Natural killer cell (primary cell): Measurements from ENCODE around the gene MCRIP2. TPM values are rescaled to one million over a fixed set of nuclear protein-coding genes. Genes with fewer than 3 reads are reported as not detected.

ENCODE experiments used
- ATAC-seq, 3 donors: fragments of 150-1000 bp in 2 of 3; fragments of 200-7000 bp in 1 of 3; cut with Tn5 transposase; 1 replicate in 1 of 3; 2 replicates in 2 of 3; pipeline ENCODE4 v1.10.0; 2021; ENCODE audit warnings: mild to moderate bottlenecking in 2 of 3, moderate library complexity in 2 of 3
- DNase-seq, 2 donors: peaks; one replicate each; pipeline versions ENCODE4 v3.0.0 to v3.0.0-alpha.2; 2013 to 2021; ENCODE audit warnings: mixed read lengths in 1 of 2
- H3K27ac ChIP-seq: one replicate; pipeline ENCODE4 v1.5.1; 2013; ENCODE audit warnings: mild to moderate bottlenecking, low read length
- H3K27me3 ChIP-seq: one replicate; pipeline ENCODE4 v1.6.1; 2013; ENCODE audit warnings: low read length; ENCODE audit not compliant: control insufficient read depth, insufficient read depth
- H3K36me3 ChIP-seq: one replicate; pipeline ENCODE4 v1.6.1; 2013; ENCODE audit warnings: low read length; ENCODE audit not compliant: control insufficient read depth, insufficient read depth
- H3K4me1 ChIP-seq: one replicate; pipeline ENCODE4 v1.6.1; 2013; ENCODE audit warnings: low read length; ENCODE audit not compliant: control insufficient read depth, insufficient read depth
- H3K4me3 ChIP-seq: one replicate; pipeline ENCODE4 v1.5.1; 2013; ENCODE audit warnings: low read length
- H3K9me3 ChIP-seq: one replicate; pipeline ENCODE4 v1.6.1; 2013; ENCODE audit warnings: low read length; ENCODE audit not compliant: control insufficient read depth, insufficient read depth
- H3K27ac Mint-ChIP-seq, 2 donors: one replicate each; pipeline ENCODE4 v1.8.0; 2022; ENCODE audit warnings: mild to moderate bottlenecking in 2 of 2, mixed read lengths in 2 of 2, moderate library complexity in 1 of 2
- H3K27me3 Mint-ChIP-seq, 2 donors: one replicate each; pipeline ENCODE4 v1.8.0; 2022; ENCODE audit warnings: low read depth in 2 of 2, mixed read lengths in 2 of 2
- H3K36me3 Mint-ChIP-seq: one replicate; pipeline ENCODE4 v1.8.0; 2022; ENCODE audit warnings: mixed read lengths
- H3K4me1 Mint-ChIP-seq, 2 donors: one replicate each; pipeline ENCODE4 v1.8.0; 2022; ENCODE audit warnings: mixed read lengths in 2 of 2
- H3K4me3 Mint-ChIP-seq: one replicate; pipeline ENCODE4 v1.8.0; 2022; ENCODE audit warnings: mild to moderate bottlenecking, moderate library complexity, mixed read lengths
- H3K9me3 Mint-ChIP-seq, 2 donors: one replicate each; pipeline ENCODE4 v1.8.0; 2022; ENCODE audit warnings: mixed read lengths in 2 of 2
- WGBS: methylation state at CpG from one replicate; pipeline ENCODE4 v1.1.7; 2013; ENCODE audit warnings: missing lambda C conversion rate; ENCODE audit not compliant: insufficient coverage; 5-methylcytosine and 5-hydroxymethylcytosine counted together
- intact Hi-C: fragments of 100-400 bp; cut with micrococcal nuclease; formaldehyde crosslinking; loops from one replicate; pipeline ENCODE4 v1.14.2; 2022
- total RNA-seq, 4 donors: library from RNA; stranded (reverse); fragments of 120-200 nt in 1 of 4; gene quantifications; one replicate each; pipeline versions ENCODE4 v1.2.3 to v1.2.4, GENCODE V29; 2013 to 2022
- TF ChIP-seq, protein P1 (sequence below): fragments of 200-600 bp; IDR thresholded peaks from one replicate; pipeline ENCODE4 v1.8.0; 2022; ENCODE audit warnings: antibody characterized with exemption

MCRIP2 gene
- total RNA-seq, 3 donors from 2014 or later (not counting 1 experiment from before 2014, with no cell fraction given), result 11.3 to 17.4 (median 15.7) TPM

DNA sequence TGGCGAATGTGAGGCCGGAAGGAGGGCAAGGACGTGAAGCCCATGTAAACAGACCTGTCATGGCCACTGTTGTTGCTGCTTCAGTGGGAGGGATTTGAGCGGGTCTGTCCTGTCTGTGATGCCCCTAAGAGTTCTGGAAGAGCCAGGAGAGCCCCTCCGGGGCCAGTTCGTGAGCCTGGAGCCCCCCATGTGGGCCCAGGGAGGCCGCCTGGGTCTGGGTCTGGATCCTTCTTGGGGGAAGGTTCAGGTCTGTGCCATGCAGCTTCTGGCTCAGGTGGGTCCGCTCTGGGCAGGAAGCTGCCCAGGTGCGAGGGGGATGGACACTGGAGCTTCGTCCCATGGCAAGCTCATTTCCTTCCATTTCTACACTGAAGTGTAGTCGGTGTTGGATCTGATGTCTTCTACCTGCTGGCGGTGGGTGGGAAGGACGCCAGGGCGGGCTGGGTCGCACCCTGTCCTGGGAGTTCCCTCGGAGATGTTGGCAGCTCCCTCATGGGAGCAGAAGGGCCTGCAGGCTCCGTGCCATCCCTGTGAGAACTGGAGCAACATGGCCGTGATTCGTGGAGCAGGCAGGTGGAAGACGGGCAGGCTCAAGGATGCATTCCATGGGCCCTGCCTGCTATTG, 22.0 kb upstream of the MCRIP2 start:
- Mint-ChIP-seq H3K27me3 (no peaks in the 10 kb centered on the region), H3K36me3 (no peaks in the 10 kb centered on the region), H3K4me1 (peaks cover 0 to 5% of the 10 kb centered on the region in 2 donors), H3K4me3 (no peak overlapping the region), H3K27ac (no peak overlapping the region), H3K9me3 (no peaks in the 10 kb centered on the region)
- no peaks in the 10 kb centered on the region for H3K36me3 ChIP-seq
- 97% methylated on average over 20 of the region's 20 CpGs for WGBS
- ATAC-seq, result no peak
- no peaks in the 10 kb centered on the region for H3K4me1 ChIP-seq
- TF ChIP-seq, protein P1, sequence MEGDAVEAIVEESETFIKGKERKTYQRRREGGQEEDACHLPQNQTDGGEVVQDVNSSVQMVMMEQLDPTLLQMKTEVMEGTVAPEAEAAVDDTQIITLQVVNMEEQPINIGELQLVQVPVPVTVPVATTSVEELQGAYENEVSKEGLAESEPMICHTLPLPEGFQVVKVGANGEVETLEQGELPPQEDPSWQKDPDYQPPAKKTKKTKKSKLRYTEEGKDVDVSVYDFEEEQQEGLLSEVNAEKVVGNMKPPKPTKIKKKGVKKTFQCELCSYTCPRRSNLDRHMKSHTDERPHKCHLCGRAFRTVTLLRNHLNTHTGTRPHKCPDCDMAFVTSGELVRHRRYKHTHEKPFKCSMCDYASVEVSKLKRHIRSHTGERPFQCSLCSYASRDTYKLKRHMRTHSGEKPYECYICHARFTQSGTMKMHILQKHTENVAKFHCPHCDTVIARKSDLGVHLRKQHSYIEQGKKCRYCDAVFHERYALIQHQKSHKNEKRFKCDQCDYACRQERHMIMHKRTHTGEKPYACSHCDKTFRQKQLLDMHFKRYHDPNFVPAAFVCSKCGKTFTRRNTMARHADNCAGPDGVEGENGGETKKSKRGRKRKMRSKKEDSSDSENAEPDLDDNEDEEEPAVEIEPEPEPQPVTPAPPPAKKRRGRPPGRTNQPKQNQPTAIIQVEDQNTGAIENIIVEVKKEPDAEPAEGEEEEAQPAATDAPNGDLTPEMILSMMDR, result no peak
- DNase-seq, result no peak
- no peak overlapping the region for H3K27ac ChIP-seq
- intact Hi-C loops, result no loop called here
- no peak overlapping the region for H3K4me3 ChIP-seq
- no peaks in the 10 kb centered on the region for H3K27me3 ChIP-seq
- H3K9me3 ChIP-seq, result no peaks in the 10 kb centered on the region

DNA sequence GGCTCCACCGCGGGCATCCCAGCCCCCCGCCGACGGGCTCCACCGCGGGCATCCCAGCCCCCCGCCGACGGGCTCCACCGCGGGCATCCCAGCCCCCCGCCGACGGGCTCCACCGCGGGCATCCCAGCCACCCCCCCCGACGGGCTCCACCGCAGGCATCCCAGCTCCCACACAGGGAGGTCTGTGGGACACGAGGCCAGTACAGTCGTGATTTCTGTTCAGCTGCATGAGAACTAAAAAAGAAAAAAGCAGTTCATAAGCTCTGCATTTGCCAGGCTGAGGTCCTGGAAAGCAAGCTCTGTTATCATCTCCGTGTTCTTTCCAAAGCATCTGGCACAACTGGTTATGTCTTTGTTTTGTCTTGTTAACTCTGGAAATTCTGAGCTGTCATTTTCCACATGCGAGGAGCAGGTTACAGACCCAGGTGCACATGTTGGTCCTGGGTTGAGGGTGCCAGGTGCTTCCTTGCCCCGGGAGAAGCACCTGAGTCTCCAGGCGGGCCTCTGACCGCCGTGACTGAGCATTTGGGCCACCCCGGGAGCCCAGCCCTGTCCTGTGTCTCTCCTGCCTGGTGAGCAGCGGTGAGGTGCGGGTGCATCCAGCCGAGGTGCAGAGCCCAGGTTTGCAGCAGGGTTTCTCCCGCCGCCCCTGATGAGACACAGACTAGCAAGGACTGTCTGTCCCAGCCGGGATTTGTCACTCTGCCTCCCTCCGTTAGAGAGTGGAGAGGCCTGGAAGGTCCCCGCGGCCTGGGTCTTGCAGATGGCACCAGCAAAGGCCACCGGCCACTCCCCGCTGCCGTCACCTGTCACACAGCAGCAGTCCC, 20.7 kb upstream of the MCRIP2 start:
- DNase-seq (no peak), ATAC-seq (no peak)
- no peaks in the 10 kb centered on the region for H3K4me1 ChIP-seq
- Mint-ChIP-seq H3K27me3 (no peaks in the 10 kb centered on the region), H3K27ac (no peak overlapping the region), H3K4me3 (no peak overlapping the region), H3K4me1 (peaks cover 0 to 5% of the 10 kb centered on the region in 2 donors), H3K36me3 (no peaks in the 10 kb centered on the region), H3K9me3 (no peaks in the 10 kb centered on the region)
- H3K27ac ChIP-seq, result no peak overlapping the region
- no peaks in the 10 kb centered on the region for H3K9me3 ChIP-seq
- H3K4me3 ChIP-seq, result no peak overlapping the region
- TF ChIP-seq, protein P1, result no peak
- peaks cover 4% of the 10 kb centered on the region for H3K36me3 ChIP-seq
- 94% methylated on average over 38 of the region's 41 CpGs for WGBS
- H3K27me3 ChIP-seq, result no peaks in the 10 kb centered on the region
- intact Hi-C loops, result no loop called here

DNA sequence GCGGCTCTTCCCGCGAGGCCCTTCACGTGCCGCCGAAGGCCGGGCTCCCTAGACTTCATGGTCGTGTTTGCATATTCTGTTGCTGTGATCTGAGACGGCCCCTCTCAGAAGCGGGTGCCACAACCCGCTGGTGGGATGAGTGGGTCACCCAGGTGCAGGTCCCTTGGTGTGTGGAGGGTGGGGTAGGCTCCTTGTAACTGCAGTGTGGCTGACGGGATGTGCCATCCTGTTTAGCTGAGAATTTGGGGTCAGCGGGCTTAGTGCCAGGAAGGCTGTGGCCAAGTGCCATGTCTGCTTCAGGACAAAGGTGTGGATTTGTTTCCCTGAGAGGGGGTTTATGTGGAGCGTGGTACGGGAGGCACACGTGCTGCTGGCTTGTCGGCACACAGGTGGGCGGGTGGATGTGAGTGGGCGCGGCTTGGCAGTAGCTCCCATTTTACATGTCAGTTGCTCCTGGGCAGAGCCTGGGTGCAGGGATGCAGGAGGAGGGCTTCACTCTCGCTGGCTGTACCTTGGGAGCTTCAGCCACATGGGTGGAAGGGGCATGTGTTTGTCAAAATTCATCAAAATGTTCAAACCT, 20.0 kb upstream of the MCRIP2 start:
- H3K36me3 ChIP-seq, result peaks cover 4% of the 10 kb centered on the region
- Mint-ChIP-seq H3K9me3 (no peaks in the 10 kb centered on the region), H3K4me1 (peaks cover 0 to 5% of the 10 kb centered on the region in 2 donors), H3K4me3 (no peak overlapping the region), H3K36me3 (no peaks in the 10 kb centered on the region), H3K27me3 (no peaks in the 10 kb centered on the region), H3K27ac (no peak overlapping the region)
- no peak for ATAC-seq
- DNase-seq, result no peak
- H3K27ac ChIP-seq, result no peak overlapping the region
- intact Hi-C loops, result no loop called here
- 95% methylated on average over 21 of the region's 21 CpGs for WGBS
- H3K9me3 ChIP-seq, result no peaks in the 10 kb centered on the region
- no peak overlapping the region for H3K4me3 ChIP-seq
- TF ChIP-seq, protein P1, result no peak
- no peaks in the 10 kb centered on the region for H3K27me3 ChIP-seq
- no peaks in the 10 kb centered on the region for H3K4me1 ChIP-seq
